Esophagus muscularis mucosa (tissue), 4 donors: Measurements from ENCODE around the gene SLC4A4. TPM values are rescaled to one million over a fixed set of nuclear protein-coding genes. Genes with fewer than 3 reads are reported as not detected.

ENCODE experiments used
- DNase-seq: peaks from one replicate; pipeline ENCODE4 v3.0.0-alpha.2; 2017; ENCODE audit errors: extremely low spot score
- H3K27ac ChIP-seq, 4 donors: fragments of 200-600 bp; sonication (generic); replicated peaks in 1 of 4; 1 replicate in 3 of 4; 2 replicates in 1 of 4; pipeline ENCODE4 v1.5.1; 2016 to 2019; ENCODE audit warnings: mild to moderate bottlenecking in 1 of 4
- H3K27me3 ChIP-seq, 4 donors: fragments of 200-600 bp; sonication (generic); one replicate each; pipeline versions ENCODE4 v1.5.1 to v1.6.0; 2016 to 2019
- H3K36me3 ChIP-seq, 4 donors: fragments of 200-600 bp; sonication (generic); one replicate each; pipeline ENCODE4 v1.5.1; 2016 to 2019
- H3K4me1 ChIP-seq, 4 donors: fragments of 200-600 bp; sonication (generic); one replicate each; pipeline ENCODE4 v1.5.1; 2016 to 2019
- H3K4me3 ChIP-seq, 4 donors: fragments of 200-600 bp; sonication (generic); 1 replicate in 2 of 4; 2 replicates in 2 of 4; pipeline ENCODE4 v1.5.1; 2016 to 2019; ENCODE audit warnings: mild to moderate bottlenecking in 4 of 4, moderate library complexity in 1 of 4
- H3K9me3 ChIP-seq, 4 donors: fragments of 200-600 bp; sonication (generic); 1 replicate in 3 of 4; 2 replicates in 1 of 4; pipeline ENCODE4 v1.5.1; 2016 to 2019
- EP300 ChIP-seq: sonication (generic); formaldehyde crosslinking; IDR thresholded peaks from one replicate; pipeline ENCODE4 v1.6.1; 2017; ENCODE audit warnings: antibody characterized with exemption
- POLR2A ChIP-seq: fragments of 450-650 bp; IDR thresholded peaks from one replicate; pipeline ENCODE4 v1.6.1; 2017; ENCODE audit warnings: antibody characterized with exemption, moderate library complexity, mild to moderate bottlenecking, low read depth
- POLR2AphosphoS5 ChIP-seq, 2 donors: sonication (generic); formaldehyde crosslinking; IDR thresholded peaks; one replicate each; pipeline ENCODE4 v1.6.1; 2017; ENCODE audit warnings: antibody characterized with exemption in 2 of 2
- WGBS: methylation state at CpG from one replicate; pipeline ENCODE4 v1.1.5; 2018; 5-methylcytosine and 5-hydroxymethylcytosine counted together
- intact Hi-C: fragments of 100-400 bp; cut with DNase I; formaldehyde crosslinking; loops from one replicate; pipeline ENCODE4 v1.15.1; 2023
- total RNA-seq, 4 donors: library from RNA; depleted of rRNA; stranded (reverse); fragments of >200 nt; gene quantifications; one replicate each; pipeline versions ENCODE4 v1.1.0 to v1.2.1, GENCODE V29; 2016
- TF ChIP-seq, protein P1 (sequence below), 3 experiments: fragments of 200-600 bp in 2 of 3; fragments of 450-650 bp in 1 of 3; sonication (generic) in 2 of 3; IDR thresholded peaks; one replicate each; pipeline ENCODE4 v1.5.1; 2017 to 2019; ENCODE audit warnings: antibody characterized with exemption in 3 of 3, mild to moderate bottlenecking in 2 of 3, moderate library complexity in 1 of 3

SLC4A4 gene
- total RNA-seq, 4 donors from 2014 or later, result 1.2 to 4.8 (median 2.7) TPM

DNA sequence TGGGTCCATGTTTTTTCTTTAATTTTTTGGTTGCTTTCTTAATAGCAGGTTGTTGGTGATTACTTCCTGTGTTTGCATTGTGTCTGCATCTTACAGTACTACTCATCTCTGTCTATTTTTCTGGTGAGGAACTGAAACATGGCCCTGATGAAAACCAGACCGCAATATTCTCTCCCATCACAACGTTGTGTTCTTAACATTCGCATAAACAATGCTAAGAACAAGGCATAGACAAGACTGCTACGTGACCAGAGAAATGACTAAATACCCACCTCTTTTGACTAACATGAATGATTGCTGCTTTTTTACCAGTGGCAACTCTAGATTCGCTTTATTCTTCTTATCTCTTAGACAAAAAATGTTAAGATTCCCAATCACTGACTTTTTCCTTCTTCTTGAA, 266.0 kb downstream of the SLC4A4 start:
- TF ChIP-seq, protein P1, sequence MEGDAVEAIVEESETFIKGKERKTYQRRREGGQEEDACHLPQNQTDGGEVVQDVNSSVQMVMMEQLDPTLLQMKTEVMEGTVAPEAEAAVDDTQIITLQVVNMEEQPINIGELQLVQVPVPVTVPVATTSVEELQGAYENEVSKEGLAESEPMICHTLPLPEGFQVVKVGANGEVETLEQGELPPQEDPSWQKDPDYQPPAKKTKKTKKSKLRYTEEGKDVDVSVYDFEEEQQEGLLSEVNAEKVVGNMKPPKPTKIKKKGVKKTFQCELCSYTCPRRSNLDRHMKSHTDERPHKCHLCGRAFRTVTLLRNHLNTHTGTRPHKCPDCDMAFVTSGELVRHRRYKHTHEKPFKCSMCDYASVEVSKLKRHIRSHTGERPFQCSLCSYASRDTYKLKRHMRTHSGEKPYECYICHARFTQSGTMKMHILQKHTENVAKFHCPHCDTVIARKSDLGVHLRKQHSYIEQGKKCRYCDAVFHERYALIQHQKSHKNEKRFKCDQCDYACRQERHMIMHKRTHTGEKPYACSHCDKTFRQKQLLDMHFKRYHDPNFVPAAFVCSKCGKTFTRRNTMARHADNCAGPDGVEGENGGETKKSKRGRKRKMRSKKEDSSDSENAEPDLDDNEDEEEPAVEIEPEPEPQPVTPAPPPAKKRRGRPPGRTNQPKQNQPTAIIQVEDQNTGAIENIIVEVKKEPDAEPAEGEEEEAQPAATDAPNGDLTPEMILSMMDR (IDR thresholded peaks at IDR 0.05), result no peak
- TF ChIP-seq EP300 (no peak), POLR2AphosphoS5 (IDR thresholded peaks at IDR 0.05) (no peak), POLR2A (no peak)
- 78% methylated on average over 5 of the region's 5 CpGs for WGBS

DNA sequence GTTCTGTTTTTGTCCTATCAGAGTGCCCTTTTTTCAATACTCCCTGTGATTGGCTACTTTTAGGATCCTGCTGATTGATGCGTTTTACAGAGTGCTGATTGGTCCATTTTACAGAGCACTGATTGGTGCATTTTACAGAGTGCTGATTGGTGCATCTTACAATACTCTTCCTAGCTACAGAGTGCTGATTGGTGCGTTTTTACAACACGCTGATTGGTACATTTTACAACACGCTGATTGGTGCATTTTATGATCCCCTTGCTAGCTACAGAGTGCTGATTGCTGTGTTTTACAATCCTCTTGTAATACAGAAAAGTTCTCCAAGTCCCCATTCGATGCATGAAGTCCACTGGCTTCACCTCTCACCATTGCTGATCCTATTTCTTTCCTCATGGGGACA, 268.3 kb downstream of the SLC4A4 start:
- intact Hi-C loops, result no loop called here
- 90% methylated on average over 5 of the region's 5 CpGs for WGBS
- no peaks in the 10 kb centered on the region for H3K4me1 ChIP-seq

More for the DNA sequence above, 266.0 kb downstream of the SLC4A4 start:
- H3K9me3 ChIP-seq, result no peaks in the 10 kb centered on the region
- H3K27me3 ChIP-seq, result peaks cover 0 to 3% (median 0%) of the 10 kb centered on the region in 4 donors
- DNase-seq, result no peak
- H3K27ac ChIP-seq, result no peak overlapping the region
- no peak overlapping the region for H3K4me3 ChIP-seq
- intact Hi-C loops, result no loop called here
- no peaks in the 10 kb centered on the region for H3K36me3 ChIP-seq
- no peaks in the 10 kb centered on the region for H3K4me1 ChIP-seq

DNA sequence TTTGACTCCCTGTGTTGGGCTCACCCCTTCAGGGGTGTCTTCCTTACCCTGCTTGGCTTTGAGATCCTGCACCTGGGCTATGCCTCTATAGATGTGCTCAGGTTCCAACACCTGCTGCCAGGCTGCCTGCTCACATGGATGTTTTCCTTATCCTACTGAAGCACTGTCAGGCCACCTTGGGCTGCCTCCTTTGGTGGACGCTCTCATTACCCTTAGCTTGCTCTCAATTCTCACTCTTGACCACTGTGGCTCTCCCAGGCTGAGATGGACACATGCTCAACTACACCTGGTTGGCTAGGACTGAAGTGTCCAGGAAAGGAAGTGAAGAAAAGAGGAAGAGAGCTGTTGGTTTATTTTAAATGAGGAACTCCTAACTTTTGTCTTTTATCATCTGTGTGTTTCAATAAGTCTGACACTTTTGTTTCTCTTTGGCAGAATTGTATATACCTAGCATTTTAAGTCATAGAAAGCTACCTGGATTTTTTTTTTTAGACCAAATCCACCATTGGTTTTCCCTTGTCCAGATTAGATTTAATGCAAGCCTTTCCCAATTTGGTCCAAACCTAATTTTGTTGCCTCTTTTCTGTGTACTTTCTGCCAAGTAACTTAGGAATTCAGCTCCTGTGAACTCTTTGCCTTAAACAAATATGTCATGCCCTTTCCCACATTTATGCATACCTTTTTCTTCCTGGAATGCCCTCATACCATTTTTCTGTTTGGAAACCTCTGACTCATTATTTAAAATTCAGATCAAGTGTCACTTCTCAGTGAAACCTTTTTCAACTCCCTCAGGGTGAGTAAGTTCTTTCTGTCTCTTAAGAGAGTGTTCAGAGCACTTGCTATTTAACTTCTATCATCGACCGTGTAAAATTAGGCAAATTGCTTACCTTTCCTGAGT, 269.2 kb downstream of the SLC4A4 start:
- DNase-seq, result no peak
- 87% methylated on average over 3 of the region's 3 CpGs for WGBS
- H3K27me3 ChIP-seq, result peaks cover 0 to 3% (median 0%) of the 10 kb centered on the region in 4 donors
- TF ChIP-seq POLR2A, result no peak
- TF ChIP-seq, protein P1 (IDR thresholded peaks at IDR 0.05), result no peak
- TF ChIP-seq EP300, result no peak
- no peak for TF ChIP-seq POLR2AphosphoS5 (IDR thresholded peaks at IDR 0.05)
- intact Hi-C loops, result no loop called here
- no peak overlapping the region for H3K27ac ChIP-seq
- H3K9me3 ChIP-seq, result no peaks in the 10 kb centered on the region
- H3K4me1 ChIP-seq, result no peaks in the 10 kb centered on the region
- H3K4me3 ChIP-seq, result no peak overlapping the region
- no peaks in the 10 kb centered on the region for H3K36me3 ChIP-seq

More for the DNA sequence above, 268.3 kb downstream of the SLC4A4 start:
- Histone ChIP-seq H3K4me3 (no peak overlapping the region), H3K9me3 (no peaks in the 10 kb centered on the region), H3K27me3 (peaks cover 0 to 3% (median 0%) of the 10 kb centered on the region in 4 donors), H3K36me3 (no peaks in the 10 kb centered on the region), H3K27ac (no peak overlapping the region)
- no peak for DNase-seq
- TF ChIP-seq POLR2A (no peak), EP300 (no peak), POLR2AphosphoS5 (IDR thresholded peaks at IDR 0.05) (no peak)
- TF ChIP-seq, protein P1 (IDR thresholded peaks at IDR 0.05), result no peak

DNA sequence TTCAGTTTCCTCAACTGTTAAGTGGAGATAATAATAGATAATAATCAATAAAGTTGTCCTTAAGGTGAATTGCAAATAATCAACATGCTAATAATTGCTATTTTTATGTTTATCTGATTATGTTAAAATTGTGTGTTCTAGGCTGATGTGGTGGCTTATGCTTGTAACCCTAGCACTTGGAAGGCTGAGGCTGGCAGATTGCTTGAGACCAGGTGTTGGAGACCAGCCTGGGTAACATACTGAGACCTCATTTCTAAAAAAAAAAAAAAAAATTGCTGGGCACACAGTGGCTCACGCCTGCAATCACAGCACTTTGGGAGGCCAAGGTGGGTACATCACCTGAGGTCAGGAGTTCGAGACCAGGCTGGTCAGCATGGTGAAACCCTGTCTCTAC, 269.9 kb downstream of the SLC4A4 start:
- no peak for DNase-seq
- no peak overlapping the region for H3K27ac ChIP-seq
- TF ChIP-seq, protein P1 (IDR thresholded peaks at IDR 0.05), result no peak
- TF ChIP-seq POLR2AphosphoS5 (IDR thresholded peaks at IDR 0.05), result no peak
- no peak for TF ChIP-seq POLR2A
- no peak for TF ChIP-seq EP300
- 90% methylated on average over 2 of the region's 2 CpGs for WGBS
- no peaks in the 10 kb centered on the region for H3K9me3 ChIP-seq
- no peaks in the 10 kb centered on the region for H3K36me3 ChIP-seq
- H3K4me3 ChIP-seq, result no peak overlapping the region
- peaks cover 0 to 3% (median 0%) of the 10 kb centered on the region in 4 donors for H3K27me3 ChIP-seq
- H3K4me1 ChIP-seq, result no peaks in the 10 kb centered on the region
- intact Hi-C loops, result no loop called here
